Measurements from ENCODE around the gene SMURF2. TPM values are rescaled to one million over a fixed set of nuclear protein-coding genes. Genes with fewer than 3 reads are reported as not detected.

SMURF2 gene
- total RNA-seq, 1 experiment from 2014 or later: 35.3 TPM

- Histone ChIP-seq H2BK15ac (ENCODE audit: low read depth, low read length) (no peak overlapping the region), H3K9ac (ENCODE audit: extremely low read depth, insufficient read length, low read length) (no peak overlapping the region), H3K79me2 (ENCODE audit: insufficient read depth, low read length) (peaks cover 7% of the 10 kb centered on the region; the same call in 1 of the 2 replicates), H3K79me1 (ENCODE audit: insufficient read depth, low read depth, low read length, poor library complexity, severe bottlenecking) (peaks cover 3% of the 10 kb centered on the region), H4K20me1 (ENCODE audit: control insufficient read depth, insufficient read depth, insufficient read length) (no peaks in the 10 kb centered on the region), H3K23me2 (ENCODE audit: insufficient read length, low read depth, low read length, poor library complexity, severe bottlenecking) (no peaks in the 10 kb centered on the region), H4K91ac (ENCODE audit: insufficient read length, low read depth, low read length) (no peak overlapping the region), H4K8ac (replicated peaks; ENCODE audit: insufficient read length, low read depth, low read length) (no peak overlapping the region), H3K9me3 (ENCODE audit: control insufficient read depth, low read depth, low read length) (no peaks in the 10 kb centered on the region), H3K27ac (ENCODE audit: insufficient read length, low read depth, low read length) (no peak overlapping the region), H3K4me1 (ENCODE audit: insufficient read depth, low read length) (no peaks in the 10 kb centered on the region), H3K56ac (ENCODE audit: insufficient read length, low read depth, low read length) (no peak overlapping the region), H2BK5ac (ENCODE audit: insufficient read length, low read length) (no peak overlapping the region), H2AFZ (ENCODE audit: low read length) (no peak overlapping the region), H3K23ac (ENCODE audit: insufficient read length, low read depth, low read length) (no peak overlapping the region), H4K5ac (ENCODE audit: insufficient read length, low read depth, low read length) (no peak overlapping the region), H3K18ac (ENCODE audit: insufficient read length, low read depth, low read length) (no peak overlapping the region), H3K14ac (ENCODE audit: insufficient read depth, low read length) (no peak overlapping the region), H3K27me3 (ENCODE audit: insufficient read depth, low read length) (no peaks in the 10 kb centered on the region), H3K4me2 (ENCODE audit: insufficient read depth, insufficient read length, low read length) (no peak overlapping the region), H2AK5ac (ENCODE audit: insufficient read length, low read length) (no peak overlapping the region), H3K4ac (ENCODE audit: low read depth, low read length) (no peak overlapping the region), H2BK12ac (ENCODE audit: insufficient read length, low read depth, low read length) (no peak overlapping the region), H2BK20ac (ENCODE audit: low read depth, low read length, poor library complexity, severe bottlenecking) (no peak overlapping the region), H3T11ph (ENCODE audit: low read length) (no peak overlapping the region), H2BK120ac (ENCODE audit: low read depth, low read length, poor library complexity, severe bottlenecking) (no peak overlapping the region)
- H3K27me3 Mint-ChIP-seq (ENCODE audit: low read depth): no peaks in the 10 kb centered on the region
- no peaks in the 10 kb centered on the region; a peak in 1 of 7 replicates for H3K36me3 Mint-ChIP-seq (ENCODE audit: insufficient read depth in 1 of 3, low read depth in 3 of 3)
- no peak overlapping the region for H3K27ac Mint-ChIP-seq
- no peak for DNase-seq
- no peak overlapping the region for H3K4me3 Mint-ChIP-seq
- no CpG with 5 or more reads among the region's 4 CpGs for WGBS (ENCODE audit: extremely low coverage, insufficient read length, low lambda C conversion rate)
- TF ChIP-seq CTCF (conservative IDR thresholded peaks at IDR 0.05): no peak
- H3K9me3 Mint-ChIP-seq: no peaks in the 10 kb centered on the region
- H3K4me1 Mint-ChIP-seq: no peaks in the 10 kb centered on the region
Measured at GRCh38 chr17:64622931-64623654, 39.0 kb downstream of the SMURF2 start.
